ENCODE data around the gene GRK5.

DNA sequence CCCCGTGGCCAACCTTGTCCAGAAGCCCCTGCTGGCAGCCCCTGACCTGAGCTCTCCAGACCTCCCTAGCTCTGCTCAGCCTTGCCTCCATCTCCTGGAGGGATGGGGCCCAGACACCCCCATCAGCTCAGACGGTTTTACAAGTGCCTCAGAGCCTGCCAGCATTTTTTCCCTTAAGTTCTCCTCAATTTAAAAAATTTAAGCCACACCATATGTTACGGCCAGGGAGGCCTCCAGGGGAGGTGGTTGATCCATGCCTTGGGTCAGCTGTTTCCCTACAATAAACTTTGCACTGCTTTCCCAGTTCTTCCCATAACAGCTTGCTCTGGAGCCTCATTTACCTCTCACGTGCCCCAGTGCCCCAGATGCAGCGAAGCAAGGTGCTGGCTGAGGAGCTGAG, 191.6 kb downstream of the GRK5 start:
- TF ChIP-seq POLR2AphosphoS5 (IDR thresholded peaks at IDR 0.05), result no peak
- no peak for TF ChIP-seq POLR2A (IDR thresholded peaks at IDR 0.05)
- TF ChIP-seq, protein P1, sequence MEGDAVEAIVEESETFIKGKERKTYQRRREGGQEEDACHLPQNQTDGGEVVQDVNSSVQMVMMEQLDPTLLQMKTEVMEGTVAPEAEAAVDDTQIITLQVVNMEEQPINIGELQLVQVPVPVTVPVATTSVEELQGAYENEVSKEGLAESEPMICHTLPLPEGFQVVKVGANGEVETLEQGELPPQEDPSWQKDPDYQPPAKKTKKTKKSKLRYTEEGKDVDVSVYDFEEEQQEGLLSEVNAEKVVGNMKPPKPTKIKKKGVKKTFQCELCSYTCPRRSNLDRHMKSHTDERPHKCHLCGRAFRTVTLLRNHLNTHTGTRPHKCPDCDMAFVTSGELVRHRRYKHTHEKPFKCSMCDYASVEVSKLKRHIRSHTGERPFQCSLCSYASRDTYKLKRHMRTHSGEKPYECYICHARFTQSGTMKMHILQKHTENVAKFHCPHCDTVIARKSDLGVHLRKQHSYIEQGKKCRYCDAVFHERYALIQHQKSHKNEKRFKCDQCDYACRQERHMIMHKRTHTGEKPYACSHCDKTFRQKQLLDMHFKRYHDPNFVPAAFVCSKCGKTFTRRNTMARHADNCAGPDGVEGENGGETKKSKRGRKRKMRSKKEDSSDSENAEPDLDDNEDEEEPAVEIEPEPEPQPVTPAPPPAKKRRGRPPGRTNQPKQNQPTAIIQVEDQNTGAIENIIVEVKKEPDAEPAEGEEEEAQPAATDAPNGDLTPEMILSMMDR (IDR thresholded peaks at IDR 0.05), result no peak

Measured in prostate gland (tissue), 2 donors.